Measurements from ENCODE around the gene LRRFIP1.
A peak's percentile ranks its signal among the peaks of the same experiment; 100 is the strongest.

LRRFIP1 gene

DNA sequence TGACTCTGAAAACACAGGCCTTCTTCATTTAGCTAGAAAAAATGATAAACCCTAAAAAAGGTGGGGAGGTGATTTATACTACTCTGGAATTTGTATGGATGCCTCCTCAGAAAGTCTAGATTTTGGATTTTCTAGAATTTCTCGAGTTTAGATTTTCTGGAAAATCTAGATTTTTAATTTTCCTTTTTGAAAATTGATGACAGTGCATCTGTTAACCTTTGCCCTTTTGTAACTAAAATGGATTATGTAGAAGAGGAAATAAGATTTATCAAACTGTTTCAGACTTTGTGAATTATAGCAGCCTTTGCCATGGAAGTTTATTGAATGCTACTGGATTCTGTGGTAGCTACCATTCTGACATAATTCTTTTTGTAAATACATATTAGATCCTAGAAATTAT is 95.6 kb downstream of the LRRFIP1 start:
- H3K4me3 ChIP-seq (replicated peaks; ENCODE audit: low read depth, low read length) = no peak overlapping the region
- DNase-seq (ENCODE audit: low read depth) = no peak
- TF ChIP-seq, protein P1, sequence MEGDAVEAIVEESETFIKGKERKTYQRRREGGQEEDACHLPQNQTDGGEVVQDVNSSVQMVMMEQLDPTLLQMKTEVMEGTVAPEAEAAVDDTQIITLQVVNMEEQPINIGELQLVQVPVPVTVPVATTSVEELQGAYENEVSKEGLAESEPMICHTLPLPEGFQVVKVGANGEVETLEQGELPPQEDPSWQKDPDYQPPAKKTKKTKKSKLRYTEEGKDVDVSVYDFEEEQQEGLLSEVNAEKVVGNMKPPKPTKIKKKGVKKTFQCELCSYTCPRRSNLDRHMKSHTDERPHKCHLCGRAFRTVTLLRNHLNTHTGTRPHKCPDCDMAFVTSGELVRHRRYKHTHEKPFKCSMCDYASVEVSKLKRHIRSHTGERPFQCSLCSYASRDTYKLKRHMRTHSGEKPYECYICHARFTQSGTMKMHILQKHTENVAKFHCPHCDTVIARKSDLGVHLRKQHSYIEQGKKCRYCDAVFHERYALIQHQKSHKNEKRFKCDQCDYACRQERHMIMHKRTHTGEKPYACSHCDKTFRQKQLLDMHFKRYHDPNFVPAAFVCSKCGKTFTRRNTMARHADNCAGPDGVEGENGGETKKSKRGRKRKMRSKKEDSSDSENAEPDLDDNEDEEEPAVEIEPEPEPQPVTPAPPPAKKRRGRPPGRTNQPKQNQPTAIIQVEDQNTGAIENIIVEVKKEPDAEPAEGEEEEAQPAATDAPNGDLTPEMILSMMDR (IDR thresholded peaks at IDR 0.05; ENCODE audit: low read length, missing control alignments) = no peak

DNA sequence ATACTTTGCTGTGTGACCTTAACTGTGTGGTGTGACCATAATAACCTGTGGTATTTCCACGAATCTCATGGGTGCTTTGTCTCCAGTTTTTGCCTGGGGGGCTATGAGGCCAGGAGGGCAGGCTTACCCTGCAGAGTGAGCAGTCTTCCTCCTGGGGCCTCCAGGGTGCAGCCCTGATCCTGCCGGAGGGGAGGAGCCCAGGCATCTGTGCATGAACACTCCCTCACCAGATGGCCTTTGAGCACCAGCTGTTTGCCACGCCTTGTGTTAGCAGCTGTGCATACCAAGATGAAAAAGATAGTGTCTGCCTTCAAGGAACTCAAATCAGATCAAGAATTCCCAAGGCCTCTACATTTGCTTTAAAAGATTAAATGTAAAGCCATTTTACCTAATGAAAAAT is 96.2 kb downstream of the LRRFIP1 start:
- H3K4me3 ChIP-seq (replicated peaks; ENCODE audit: low read depth, low read length) = no peak overlapping the region
- TF ChIP-seq, protein P1 (IDR thresholded peaks at IDR 0.05; ENCODE audit: low read length, missing control alignments) = no peak
- DNase-seq (ENCODE audit: low read depth) = no peak

DNA sequence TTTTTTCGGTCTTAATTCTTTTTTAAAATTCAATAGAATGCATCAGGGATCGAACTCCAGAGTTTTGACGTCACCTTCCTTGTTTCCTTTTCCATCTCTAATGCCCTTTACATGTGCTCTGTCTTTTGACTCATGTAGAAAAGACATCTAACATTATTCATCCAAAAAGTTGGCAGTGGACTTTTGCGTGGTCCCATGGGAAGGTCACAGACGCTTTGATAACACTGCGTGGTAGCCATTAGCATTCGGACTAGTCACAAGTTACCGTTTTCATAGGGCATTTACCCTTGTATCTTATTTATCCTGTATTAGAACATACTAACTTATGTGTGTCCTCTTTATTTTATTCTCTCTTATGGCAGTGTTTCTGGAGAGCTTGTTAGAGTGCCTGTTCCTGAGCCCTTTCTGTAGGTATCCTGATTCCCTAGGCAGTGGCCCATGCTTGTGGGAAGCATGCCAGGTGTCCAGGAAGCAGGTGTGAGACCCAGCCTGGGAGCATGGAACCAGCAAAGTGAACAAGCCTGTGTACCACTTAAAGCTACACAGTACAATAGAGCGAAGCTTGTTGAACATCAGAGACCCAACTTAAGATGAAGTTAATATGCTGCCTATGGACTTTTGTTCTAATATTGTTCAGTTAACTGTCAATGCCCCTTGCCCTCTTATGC is 97.6 kb downstream of the LRRFIP1 start:
- no peak overlapping the region for H3K4me3 ChIP-seq (replicated peaks; ENCODE audit: low read depth, low read length)
- TF ChIP-seq, protein P1 (IDR thresholded peaks at IDR 0.05; ENCODE audit: low read length, missing control alignments) = no peak
- DNase-seq (ENCODE audit: low read depth) = no peak

DNA sequence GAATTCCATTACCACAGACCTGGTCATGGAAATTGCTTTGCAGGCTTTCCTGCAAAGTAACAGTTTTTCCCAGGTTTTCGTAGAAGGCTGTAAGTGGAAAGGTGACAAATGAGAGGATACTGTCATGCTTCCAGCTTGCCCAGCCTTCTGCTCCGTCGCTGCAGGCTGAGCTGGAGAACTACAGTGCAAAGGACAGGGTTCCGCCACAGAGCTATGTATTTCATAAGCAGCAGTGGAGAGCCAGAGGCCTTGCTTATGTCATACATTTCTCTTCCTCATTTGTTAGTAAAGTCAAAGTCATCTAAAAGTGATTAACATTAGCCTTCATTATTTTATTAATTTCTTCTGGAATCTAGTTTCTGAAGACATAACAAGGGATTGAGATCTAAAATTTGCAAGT is 98.3 kb downstream of the LRRFIP1 start:
- TF ChIP-seq, protein P1 (IDR thresholded peaks at IDR 0.05; ENCODE audit: low read length, missing control alignments) = no peak
- no peak overlapping the region for H3K4me3 ChIP-seq (replicated peaks; ENCODE audit: low read depth, low read length)
- no peak for DNase-seq (ENCODE audit: low read depth)

DNA sequence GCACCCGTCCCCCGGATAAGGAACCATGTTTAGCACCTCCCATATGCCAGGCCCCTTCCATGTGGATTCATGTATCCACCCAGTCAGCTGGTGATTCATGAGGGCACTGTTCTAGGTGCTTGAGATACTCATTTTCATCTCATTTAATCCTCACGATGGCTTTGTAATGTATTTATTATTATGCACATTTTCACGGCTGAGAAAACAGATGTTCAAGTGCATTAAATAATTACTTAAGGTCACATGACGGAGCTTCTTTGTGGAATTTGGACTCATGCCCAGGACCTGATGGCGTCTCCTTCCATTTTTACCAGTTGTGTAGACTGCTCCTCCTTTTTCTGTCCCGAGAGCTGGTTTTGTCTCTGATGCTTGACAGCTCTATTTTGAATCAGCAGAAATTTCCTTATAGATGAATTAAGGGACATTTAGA is 99.0 kb downstream of the LRRFIP1 start:
- no peak overlapping the region for H3K4me3 ChIP-seq (replicated peaks; ENCODE audit: low read depth, low read length)
- peak; percentile 80 for DNase-seq (ENCODE audit: low read depth)

DNA sequence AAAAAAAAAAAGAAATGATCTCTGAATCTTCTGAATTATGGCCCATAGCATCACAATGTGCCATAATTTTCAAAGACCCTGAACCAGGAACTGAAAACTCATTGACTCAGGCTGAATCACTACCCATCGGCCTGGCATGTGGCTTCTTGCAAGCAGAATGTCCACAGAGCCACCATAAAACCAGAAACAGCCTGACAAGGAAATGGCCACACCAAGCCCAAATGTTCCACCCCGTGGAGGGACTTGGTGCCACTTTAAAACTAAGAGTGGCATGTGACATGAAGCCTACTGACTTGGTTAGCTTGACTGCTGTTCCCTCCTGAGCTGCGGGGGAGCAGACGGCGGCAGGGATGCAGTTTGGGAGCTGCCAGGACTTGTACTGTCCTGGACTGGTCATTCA is 100.0 kb downstream of the LRRFIP1 start:
- TF ChIP-seq, protein P1 (IDR thresholded peaks at IDR 0.05; ENCODE audit: low read length, missing control alignments) = no peak
- no peak overlapping the region for H3K4me3 ChIP-seq (replicated peaks; ENCODE audit: low read depth, low read length)
- no peak for DNase-seq (ENCODE audit: low read depth)

More for the DNA sequence above, 99.0 kb downstream of the LRRFIP1 start:
- TF ChIP-seq, protein P1 (IDR thresholded peaks at IDR 0.05; ENCODE audit: low read length, missing control alignments) = no peak
